Measurements from ENCODE around the gene BRCA1.

BRCA1 gene

DNA sequence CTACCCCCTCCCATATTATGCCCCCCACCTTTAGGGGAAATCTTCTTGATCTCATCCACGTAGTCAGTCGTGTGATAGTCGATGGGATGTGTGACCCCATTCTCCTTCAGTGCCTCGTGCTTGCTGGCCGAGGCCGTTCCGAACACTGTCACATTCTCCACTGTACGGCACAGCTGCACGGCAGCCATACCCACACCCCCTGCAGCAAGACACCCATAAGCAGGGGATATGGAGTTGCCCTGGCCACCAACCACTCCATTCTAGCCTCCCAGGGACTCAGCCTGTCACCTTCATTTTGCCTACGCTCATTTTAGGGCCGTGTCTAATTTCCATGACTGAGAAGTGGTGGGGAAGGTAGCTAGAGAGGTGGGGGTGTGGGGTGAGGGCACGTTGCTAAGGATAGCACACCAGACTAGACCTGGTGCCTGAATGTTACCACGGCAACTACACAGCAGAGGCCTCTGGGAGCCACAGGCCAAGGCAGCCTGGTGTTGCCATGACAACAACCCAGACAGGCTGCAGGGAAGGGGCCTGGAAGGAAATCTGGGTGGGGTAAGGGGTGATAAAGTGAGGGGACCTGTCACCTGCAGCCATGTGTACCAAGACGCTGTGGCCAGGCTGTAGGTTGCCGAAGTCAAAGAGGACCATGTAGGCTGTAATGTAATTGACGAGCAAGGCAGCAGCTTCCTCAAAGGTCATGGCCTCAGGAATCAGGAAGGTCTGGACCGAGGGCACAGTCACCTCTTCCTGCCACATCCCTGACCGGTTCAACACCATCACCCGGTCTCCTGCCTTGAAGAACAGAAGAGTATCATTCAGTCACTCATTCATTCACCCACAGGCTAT, 106.9 kb downstream of the BRCA1 start:
- CTCF ChIA-PET, result interaction anchor here (1.0 to 2.6 kb wide), 4 partner anchors 9 to 30 kb away, joined by 3 to 6 read pairs (median 4); partner anchors contain the start of gene RPL27
- TF ChIP-seq, protein P1, sequence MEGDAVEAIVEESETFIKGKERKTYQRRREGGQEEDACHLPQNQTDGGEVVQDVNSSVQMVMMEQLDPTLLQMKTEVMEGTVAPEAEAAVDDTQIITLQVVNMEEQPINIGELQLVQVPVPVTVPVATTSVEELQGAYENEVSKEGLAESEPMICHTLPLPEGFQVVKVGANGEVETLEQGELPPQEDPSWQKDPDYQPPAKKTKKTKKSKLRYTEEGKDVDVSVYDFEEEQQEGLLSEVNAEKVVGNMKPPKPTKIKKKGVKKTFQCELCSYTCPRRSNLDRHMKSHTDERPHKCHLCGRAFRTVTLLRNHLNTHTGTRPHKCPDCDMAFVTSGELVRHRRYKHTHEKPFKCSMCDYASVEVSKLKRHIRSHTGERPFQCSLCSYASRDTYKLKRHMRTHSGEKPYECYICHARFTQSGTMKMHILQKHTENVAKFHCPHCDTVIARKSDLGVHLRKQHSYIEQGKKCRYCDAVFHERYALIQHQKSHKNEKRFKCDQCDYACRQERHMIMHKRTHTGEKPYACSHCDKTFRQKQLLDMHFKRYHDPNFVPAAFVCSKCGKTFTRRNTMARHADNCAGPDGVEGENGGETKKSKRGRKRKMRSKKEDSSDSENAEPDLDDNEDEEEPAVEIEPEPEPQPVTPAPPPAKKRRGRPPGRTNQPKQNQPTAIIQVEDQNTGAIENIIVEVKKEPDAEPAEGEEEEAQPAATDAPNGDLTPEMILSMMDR (IDR thresholded peaks at IDR 0.05; ENCODE audit: control extremely low read depth, extremely low read depth, low read depth, missing control alignments), result no peak
- DNase-seq (ENCODE audit: extremely low spot score), result no peak
- POLR2A ChIA-PET, result interaction anchor here (0.6 to 1.3 kb wide), 4 partner anchors 10 to 297 kb away, joined by 3 to 4 read pairs (median 4); partner anchors contain the start of gene IFI35

DNA sequence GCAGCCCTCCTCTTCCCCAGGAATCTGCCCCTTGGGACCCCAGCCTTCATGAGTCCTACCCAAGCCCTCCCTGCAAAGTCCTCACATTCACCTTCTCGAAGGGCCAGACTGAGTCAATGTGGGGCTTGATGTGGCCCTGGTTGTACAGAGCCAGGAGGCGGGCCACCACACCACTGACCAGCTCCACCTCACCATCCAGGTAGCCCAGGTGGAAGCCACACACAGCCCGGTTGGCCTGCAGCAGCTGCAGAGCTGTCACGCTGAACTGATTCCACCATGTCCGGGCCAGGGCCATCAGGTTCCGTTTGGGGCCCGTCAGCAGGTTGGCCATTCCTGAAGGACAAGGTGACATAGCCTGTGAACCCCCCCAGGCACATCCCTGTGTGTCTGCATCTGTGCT, 108.9 kb downstream of the BRCA1 start:
- no peak for DNase-seq (ENCODE audit: extremely low spot score)
- ChIA-PET CTCF (no interaction called here), POLR2A (no interaction called here)
- TF ChIP-seq, protein P1 (IDR thresholded peaks at IDR 0.05; ENCODE audit: control extremely low read depth, extremely low read depth, low read depth, missing control alignments), result no peak

DNA sequence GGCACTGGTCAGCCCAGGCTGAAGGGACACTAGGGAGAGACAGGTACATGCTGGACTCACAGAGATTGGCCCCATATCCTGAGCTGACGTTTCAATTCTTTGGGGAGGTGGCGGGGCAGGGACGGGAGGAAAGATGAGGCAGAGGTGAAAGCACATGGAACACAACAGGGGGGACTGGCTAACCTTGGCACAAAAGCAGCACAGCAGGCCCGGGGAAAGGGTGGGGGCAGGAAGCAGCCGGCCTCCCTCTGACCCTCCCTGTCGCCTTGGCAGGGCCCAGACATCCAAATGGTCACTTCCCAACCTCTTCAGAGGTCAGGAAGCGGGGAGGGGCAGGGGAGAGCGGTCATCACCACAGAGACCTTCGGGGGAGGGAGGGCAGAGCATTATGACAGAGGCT, 109.6 kb downstream of the BRCA1 start:
- DNase-seq (ENCODE audit: extremely low spot score), result no peak
- POLR2A ChIA-PET, result interaction anchor here (1.2 kb wide), 1 partner anchor 17 kb away, joined by 4 read pairs; the partner anchor contains the start of gene RPL27
- TF ChIP-seq, protein P1 (IDR thresholded peaks at IDR 0.05; ENCODE audit: control extremely low read depth, extremely low read depth, low read depth, missing control alignments), result no peak
- CTCF ChIA-PET, result interaction anchor here (1.5 kb wide), 1 partner anchor 8 kb away, joined by 5 read pairs; no protein-coding TSS in a partner anchor

DNA sequence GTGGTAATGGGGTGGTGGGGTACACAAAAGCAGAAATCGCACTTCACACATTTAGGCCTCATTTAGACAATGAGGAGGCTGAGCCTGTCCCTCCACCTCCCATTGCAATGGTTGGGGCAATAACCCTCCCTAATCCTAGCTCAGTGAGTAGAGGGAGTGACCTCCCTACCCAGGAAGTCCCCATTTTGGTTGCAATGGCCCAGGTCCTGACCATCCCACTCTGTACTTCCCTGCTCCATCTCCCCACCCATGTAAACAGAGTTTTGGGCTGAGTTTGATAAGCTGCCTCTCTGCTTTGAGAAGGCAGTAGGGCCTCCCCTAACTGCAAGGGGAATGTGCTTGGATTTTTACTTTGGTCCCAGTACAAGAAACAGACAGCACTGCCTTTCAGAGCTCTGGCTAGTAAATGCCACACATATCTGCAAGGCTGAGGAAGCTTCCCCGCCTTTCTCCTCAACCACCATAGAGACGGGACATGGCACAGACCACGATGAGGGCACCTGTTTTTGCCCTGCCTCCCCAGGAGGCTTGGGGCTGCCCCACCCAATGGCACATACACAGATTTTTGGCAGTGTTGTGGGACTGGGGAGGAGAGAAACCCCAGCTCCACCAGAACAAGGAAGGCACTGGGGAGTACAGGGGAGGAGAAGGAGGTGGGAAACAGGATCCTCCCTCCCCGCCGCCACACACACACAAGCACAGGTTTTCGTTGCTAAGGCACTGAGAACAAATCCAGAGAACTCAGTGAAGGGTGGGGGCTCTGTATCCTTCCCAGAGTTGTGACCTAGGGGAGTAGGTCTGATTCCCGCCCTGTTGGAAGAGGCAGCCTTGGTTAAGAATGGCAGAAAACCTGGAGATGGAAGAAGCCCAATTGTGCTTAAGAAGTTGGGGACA, 110.3 kb downstream of the BRCA1 start:
- no peak for DNase-seq (ENCODE audit: extremely low spot score)
- POLR2A ChIA-PET, result interaction anchor here (1.2 kb wide), 1 partner anchor 17 kb away, joined by 4 read pairs; the partner anchor contains the start of gene RPL27
- CTCF ChIA-PET, result interaction anchor here (1.0 to 1.5 kb wide), 2 partner anchors 9 to 16 kb away, joined by 5 read pairs; partner anchors contain the start of gene RPL27
- TF ChIP-seq, protein P1 (IDR thresholded peaks at IDR 0.05; ENCODE audit: control extremely low read depth, extremely low read depth, low read depth, missing control alignments), result no peak

DNA sequence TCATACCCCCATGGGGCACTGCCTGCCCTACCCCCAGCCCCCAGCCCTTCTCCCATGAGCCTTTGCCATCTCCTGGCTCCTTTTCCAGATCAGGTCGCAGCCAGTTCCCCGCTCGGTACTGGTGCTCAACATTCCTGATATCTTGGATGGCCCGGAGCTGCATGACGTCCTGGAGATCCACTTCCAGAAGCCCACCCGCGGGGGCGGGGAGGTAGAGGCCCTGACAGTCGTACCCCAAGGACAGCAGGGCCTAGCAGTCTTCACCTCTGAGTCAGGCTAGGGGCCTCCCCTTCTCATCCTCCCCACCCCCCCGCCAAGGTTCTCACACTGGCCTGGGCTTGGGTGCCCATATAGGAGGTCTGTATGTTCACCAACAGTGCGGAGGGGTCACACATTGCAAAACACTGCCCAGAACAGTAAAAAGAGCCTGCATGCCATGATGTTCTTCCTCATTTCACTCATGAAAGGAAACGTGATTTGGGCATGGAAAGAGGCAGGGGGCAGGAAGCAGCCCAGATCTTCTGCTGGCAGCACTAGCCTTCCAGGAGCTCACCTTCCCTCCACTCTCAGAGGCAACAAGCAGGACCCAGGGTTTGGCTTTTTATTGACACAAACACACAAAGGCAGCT, 111.0 kb downstream of the BRCA1 start:
- TF ChIP-seq, protein P1 (IDR thresholded peaks at IDR 0.05; ENCODE audit: control extremely low read depth, extremely low read depth, low read depth, missing control alignments), result no peak
- CTCF ChIA-PET, result interaction anchor here (1.0 to 3.3 kb wide), 3 partner anchors 10 to 17 kb away, joined by 5 to 18 read pairs (median 5); partner anchors contain the start of gene RPL27
- DNase-seq (ENCODE audit: extremely low spot score), result no peak
- POLR2A ChIA-PET, result interaction anchor here (1.2 kb wide), 1 partner anchor 16 kb away, joined by 4 read pairs; the partner anchor contains the start of gene RPL27
